ENCODE data around the gene RFTN2.
A peak's percentile ranks its signal among the peaks of the same experiment; 100 is the strongest.
"Not testable (repeated sequence)": the region's sequence is repeated elsewhere in the genome, so short reads cannot be mapped to it uniquely, and the experiment has no call there.

Gene RFTN2

GRCh38 chr2:197711578-197711977 is 36.2 kb upstream of the RFTN2 start:
- TF ChIP-seq EZH2phosphoT487 (IDR thresholded peaks at IDR 0.05; ENCODE audit: low read length): no peak
- no peak for TF ChIP-seq CTCF (IDR thresholded peaks at IDR 0.05; ENCODE audit: low read length)
- no peak for TF ChIP-seq EZH2 (optimal IDR thresholded peaks at IDR 0.05; ENCODE audit: low read depth, low read length)
- H2AFZ ChIP-seq (ENCODE audit: low read length): no peak overlapping the region
- H3K79me2 ChIP-seq (ENCODE audit: low read length): peaks cover 65% of the 10 kb centered on the region
- no peak overlapping the region for H3K27ac ChIP-seq (ENCODE audit: low read length)
- peaks cover 11% of the 10 kb centered on the region for H3F3A ChIP-seq (ENCODE audit: insufficient read depth, low read length)
- peaks cover 7% of the 10 kb centered on the region; the same call in 1 of the 2 replicates for H3K36me3 ChIP-seq (replicated peaks; ENCODE audit: insufficient read depth, low read length)
- peaks cover 20% of the 10 kb centered on the region for H3K4me1 ChIP-seq (ENCODE audit: low read length)
- no peak overlapping the region for H3K9ac ChIP-seq (ENCODE audit: low read length)
- no peak overlapping the region for H3K4me2 ChIP-seq (ENCODE audit: low read depth, low read length)
- no peak overlapping the region for H3K4me3 ChIP-seq (ENCODE audit: low read length)
- H4K20me1 ChIP-seq (ENCODE audit: insufficient read depth, low read length): peaks cover 27% of the 10 kb centered on the region
- no peaks in the 10 kb centered on the region for H3K9me2 ChIP-seq (replicated peaks; ENCODE audit: insufficient read depth, low read length)
- no peak for DNase-seq
- H3K9me3 ChIP-seq (replicated peaks; ENCODE audit: insufficient read depth, low read length): no peaks in the 10 kb centered on the region
- no peaks in the 10 kb centered on the region for H3K27me3 ChIP-seq (replicated peaks; ENCODE audit: insufficient read depth, low read length)

GRCh38 chr2:197710424-197711042 is 35.1 kb upstream of the RFTN2 start:
- no peak overlapping the region for H3K4me3 ChIP-seq (ENCODE audit: low read length)
- no peak overlapping the region for H3K9ac ChIP-seq (ENCODE audit: low read length)
- H3K4me2 ChIP-seq (ENCODE audit: low read depth, low read length): peak overlapping the region; percentile 8; the same call in 1 of the 2 replicates
- no peaks in the 10 kb centered on the region for H3K27me3 ChIP-seq (replicated peaks; ENCODE audit: insufficient read depth, low read length)
- H4K20me1 ChIP-seq (ENCODE audit: insufficient read depth, low read length): peaks cover 27% of the 10 kb centered on the region
- peaks cover 11% of the 10 kb centered on the region for H3F3A ChIP-seq (ENCODE audit: insufficient read depth, low read length)
- peaks cover 6% of the 10 kb centered on the region; the same call in 1 of the 2 replicates for H3K36me3 ChIP-seq (replicated peaks; ENCODE audit: insufficient read depth, low read length)
- peak; percentile 66 for DNase-seq
- no peak overlapping the region for H2AFZ ChIP-seq (ENCODE audit: low read length)
- peaks cover 72% of the 10 kb centered on the region for H3K79me2 ChIP-seq (ENCODE audit: low read length)
- TF ChIP-seq CTCF (IDR thresholded peaks at IDR 0.05; ENCODE audit: low read length): no peak
- no peak for TF ChIP-seq EZH2phosphoT487 (IDR thresholded peaks at IDR 0.05; ENCODE audit: low read length)
- TF ChIP-seq EZH2 (optimal IDR thresholded peaks at IDR 0.05; ENCODE audit: low read depth, low read length): no peak
- H3K4me1 ChIP-seq (ENCODE audit: low read length): peaks cover 20% of the 10 kb centered on the region
- no peak overlapping the region for H3K27ac ChIP-seq (ENCODE audit: low read length)
- no peaks in the 10 kb centered on the region for H3K9me2 ChIP-seq (replicated peaks; ENCODE audit: insufficient read depth, low read length)
- no peaks in the 10 kb centered on the region for H3K9me3 ChIP-seq (replicated peaks; ENCODE audit: insufficient read depth, low read length)

GRCh38 chr2:197709140-197709539 is 33.8 kb upstream of the RFTN2 start:
- H3K9me3 ChIP-seq (replicated peaks; ENCODE audit: insufficient read depth, low read length); H3K27me3 ChIP-seq (replicated peaks; ENCODE audit: insufficient read depth, low read length); H3K27ac ChIP-seq (ENCODE audit: low read length); H3K9ac ChIP-seq (ENCODE audit: low read length); H2AFZ ChIP-seq (ENCODE audit: low read length); DNase-seq; H3K9me2 ChIP-seq (replicated peaks; ENCODE audit: insufficient read depth, low read length); H3K36me3 ChIP-seq (replicated peaks; ENCODE audit: insufficient read depth, low read length); H3K4me3 ChIP-seq (ENCODE audit: low read length): not testable (repeated sequence)
- Histone ChIP-seq H3F3A (ENCODE audit: insufficient read depth, low read length) (peaks cover 14% of the 10 kb centered on the region), H3K4me2 (ENCODE audit: low read depth, low read length) (peak overlapping the region; percentile 84; the same call in 1 of the 2 replicates), H3K4me1 (ENCODE audit: low read length) (peaks cover 24% of the 10 kb centered on the region), H3K79me2 (ENCODE audit: low read length) (peaks cover 73% of the 10 kb centered on the region), H4K20me1 (ENCODE audit: insufficient read depth, low read length) (peaks cover 27% of the 10 kb centered on the region)

GRCh38 chr2:197708331-197708730 is 32.9 kb upstream of the RFTN2 start:
- Histone ChIP-seq H4K20me1 (ENCODE audit: insufficient read depth, low read length) (peaks cover 27% of the 10 kb centered on the region), H3K27ac (ENCODE audit: low read length) (no peak overlapping the region), H3K9me3 (replicated peaks; ENCODE audit: insufficient read depth, low read length) (no peaks in the 10 kb centered on the region), H3K4me1 (ENCODE audit: low read length) (peaks cover 28% of the 10 kb centered on the region), H3K79me2 (ENCODE audit: low read length) (peaks cover 72% of the 10 kb centered on the region), H3K4me2 (ENCODE audit: low read depth, low read length) (peak overlapping the region; percentile 84; the same call in 1 of the 2 replicates), H3K36me3 (replicated peaks; ENCODE audit: insufficient read depth, low read length) (peaks cover 3% of the 10 kb centered on the region; the same call in 1 of the 2 replicates), H3F3A (ENCODE audit: insufficient read depth, low read length) (peaks cover 14% of the 10 kb centered on the region), H3K27me3 (replicated peaks; ENCODE audit: insufficient read depth, low read length) (no peaks in the 10 kb centered on the region), H2AFZ (ENCODE audit: low read length) (no peak overlapping the region), H3K9ac (ENCODE audit: low read length) (no peak overlapping the region), H3K4me3 (ENCODE audit: low read length) (peak overlapping the region; percentile 23; the same call in 1 of the 2 replicates), H3K9me2 (replicated peaks; ENCODE audit: insufficient read depth, low read length) (no peaks in the 10 kb centered on the region)
- TF ChIP-seq CTCF (IDR thresholded peaks at IDR 0.05; ENCODE audit: low read length) (no peak), EZH2 (optimal IDR thresholded peaks at IDR 0.05; ENCODE audit: low read depth, low read length) (no peak), EZH2phosphoT487 (IDR thresholded peaks at IDR 0.05; ENCODE audit: low read length) (no peak)
- DNase-seq: no peak
